Endometrial microvascular endothelial cells (primary cell): Measurements from ENCODE around the gene C14orf132. TPM values are rescaled to one million over a fixed set of nuclear protein-coding genes. Genes with fewer than 3 reads are reported as not detected.

Experiments used
- in situ Hi-C: cut with HindIII; loops from 2 replicates; pipeline ENCODE4 v1.10.0; 2017; ENCODE audit warnings: low sequenced_read_pairs, low pct_unique_long_range_greater_than_20kb; ENCODE audit errors: inconsistent ontology term
- total RNA-seq: library from RNA; depleted of rRNA; stranded (reverse); fragments of >200 nt; gene quantifications from one replicate; pipeline ENCODE4 v1.2.3, GENCODE V29; 2015; ENCODE audit errors: inconsistent ontology term

The C14orf132 gene
- total RNA-seq, 1 donor from 2014 or later: 1.9 TPM

DNA sequence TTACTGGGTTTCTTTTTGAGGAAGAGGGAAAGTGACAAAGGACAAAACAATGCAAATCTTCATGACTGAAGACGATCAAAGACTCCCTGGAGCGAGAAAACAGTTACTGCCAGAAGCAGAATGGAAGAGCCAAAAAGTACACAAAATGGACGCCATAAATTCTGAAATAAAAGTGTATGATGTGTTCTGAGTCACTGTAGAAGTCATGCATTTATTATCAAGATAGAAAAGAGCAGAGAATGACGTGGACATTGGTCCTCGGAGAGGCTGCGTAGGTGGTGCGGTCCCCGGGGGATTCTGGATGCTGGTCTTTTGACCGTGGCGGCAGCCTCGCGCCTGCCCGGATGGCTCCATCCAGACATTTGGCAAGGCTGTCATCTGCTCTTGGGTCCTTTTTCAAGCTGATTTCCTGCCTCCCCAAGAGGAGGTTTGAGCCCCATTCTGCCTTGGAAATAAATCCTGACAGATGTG is 52.8 kb downstream of the C14orf132 start:
- in situ Hi-C loops: no loop called here

DNA sequence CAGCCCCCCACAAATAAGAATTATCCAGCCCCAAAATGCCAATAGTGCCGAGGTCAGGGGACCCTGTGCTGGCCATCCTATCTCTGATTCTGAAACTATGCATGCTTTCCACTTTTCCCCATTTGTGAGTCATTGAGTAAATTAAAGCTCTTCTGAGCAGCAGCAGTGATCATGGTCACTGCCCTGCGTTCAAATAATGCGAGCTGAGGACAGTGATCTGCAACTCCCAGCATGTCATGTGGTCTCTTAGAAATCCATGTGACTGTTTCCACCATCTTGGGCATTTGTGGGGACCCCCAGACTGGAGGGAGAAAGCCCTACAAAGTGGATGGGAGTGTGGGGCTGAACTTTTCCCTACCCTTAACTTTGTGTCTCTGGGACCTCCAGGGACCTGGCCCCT is 53.8 kb downstream of the C14orf132 start:
- in situ Hi-C loops: no loop called here

DNA sequence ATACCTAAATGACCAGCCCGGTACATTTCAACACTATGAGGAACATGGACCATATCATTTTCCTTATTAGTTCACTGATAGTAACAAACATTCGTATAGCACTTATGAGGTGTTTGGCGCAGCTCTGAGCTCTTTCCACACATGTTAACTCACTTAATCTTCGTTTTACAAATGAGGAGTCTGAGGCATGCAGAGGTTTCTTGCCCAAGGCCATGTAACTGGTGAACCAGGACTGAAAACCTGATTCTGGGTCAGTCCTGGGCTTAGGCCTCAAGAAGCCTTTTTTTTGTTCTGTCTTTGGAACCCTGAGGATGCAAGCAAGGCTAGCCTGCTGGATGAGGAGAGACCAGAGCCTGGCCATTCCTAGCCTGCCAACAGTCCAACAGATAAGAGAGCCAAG is 55.0 kb downstream of the C14orf132 start:
- in situ Hi-C loops: no loop called here

DNA sequence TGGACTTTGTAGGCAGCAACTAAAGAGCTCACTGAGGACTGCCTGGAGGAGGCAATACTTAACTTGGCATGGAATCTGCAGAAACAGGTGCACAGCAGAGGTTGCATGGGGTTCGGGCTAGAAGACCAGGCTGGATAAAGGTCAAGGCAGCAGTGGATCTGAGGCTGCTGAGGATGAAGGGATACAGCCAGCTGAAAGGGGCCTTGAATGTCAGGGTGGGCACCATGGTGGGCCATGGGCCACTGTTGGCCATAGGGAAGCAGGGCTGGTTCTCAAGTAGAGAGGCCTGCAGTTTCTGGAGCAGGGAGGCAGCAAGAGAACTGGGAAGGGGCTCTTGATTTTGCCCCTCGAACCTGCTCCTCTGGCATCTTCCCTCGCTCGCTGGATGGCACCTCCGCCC is 55.5 kb downstream of the C14orf132 start:
- in situ Hi-C loops: no loop called here

DNA sequence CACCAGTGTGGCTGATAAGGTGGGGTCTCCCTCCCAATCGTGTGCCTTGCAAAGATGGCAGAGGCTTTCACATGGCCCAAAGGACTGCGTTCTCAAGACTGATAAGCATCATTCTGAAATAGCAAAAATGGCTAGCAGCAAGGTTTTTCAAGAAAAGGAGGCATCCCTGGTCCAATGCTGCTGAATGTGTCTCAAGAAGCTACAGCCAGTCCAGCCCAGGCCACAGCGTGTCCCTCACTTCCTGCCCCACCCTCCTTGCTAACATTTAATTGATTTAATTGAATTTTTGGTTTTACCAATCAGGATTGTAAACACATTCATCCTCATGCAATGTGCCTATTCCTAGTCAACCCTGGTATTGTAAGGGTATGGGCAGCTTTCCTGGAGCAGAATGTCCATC is 55.9 kb downstream of the C14orf132 start:
- in situ Hi-C loops: no loop called here

DNA sequence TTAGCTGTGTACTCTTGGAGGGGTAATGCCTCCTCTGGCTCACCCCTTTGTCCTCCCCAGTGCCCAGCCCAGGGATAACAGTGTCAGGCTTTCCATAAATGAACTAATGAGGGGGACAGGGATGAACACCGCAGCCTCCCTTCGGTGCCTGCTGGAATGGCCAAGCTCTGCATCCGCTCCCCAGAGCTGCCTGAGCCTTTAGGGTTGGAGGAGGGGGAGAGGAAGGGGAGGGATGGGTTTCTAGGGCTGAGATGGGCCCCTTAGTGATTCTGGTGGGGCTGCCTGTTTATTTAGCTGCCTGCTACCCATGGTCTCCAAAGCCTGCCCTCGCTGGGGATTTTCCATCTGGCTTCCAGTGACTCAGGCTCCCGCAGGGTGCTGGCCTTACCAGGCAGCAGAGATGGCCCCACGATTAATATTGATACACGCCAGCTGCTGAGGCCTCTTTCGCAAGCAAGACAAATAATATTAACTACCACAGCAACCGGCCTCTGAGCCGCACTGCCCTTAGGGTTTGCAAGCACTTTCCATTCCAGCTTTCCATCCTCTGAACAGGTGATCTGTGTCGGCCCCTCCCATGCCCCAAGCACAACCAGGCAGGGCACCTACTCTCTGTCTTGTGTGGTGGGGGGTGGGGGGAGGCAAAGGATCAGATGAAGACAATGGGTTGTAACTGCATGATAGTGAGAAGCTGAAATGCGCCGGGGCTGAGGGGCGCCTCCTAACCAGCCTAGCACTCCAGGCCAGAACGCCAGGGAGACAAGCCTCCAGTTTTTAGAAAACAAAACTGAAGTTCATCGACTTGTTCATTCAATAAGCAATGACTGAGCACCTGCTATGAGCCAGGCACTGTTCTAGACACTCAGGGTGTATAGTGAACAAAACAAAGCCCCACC is 56.7 kb downstream of the C14orf132 start:
- in situ Hi-C loops: no loop called here

DNA sequence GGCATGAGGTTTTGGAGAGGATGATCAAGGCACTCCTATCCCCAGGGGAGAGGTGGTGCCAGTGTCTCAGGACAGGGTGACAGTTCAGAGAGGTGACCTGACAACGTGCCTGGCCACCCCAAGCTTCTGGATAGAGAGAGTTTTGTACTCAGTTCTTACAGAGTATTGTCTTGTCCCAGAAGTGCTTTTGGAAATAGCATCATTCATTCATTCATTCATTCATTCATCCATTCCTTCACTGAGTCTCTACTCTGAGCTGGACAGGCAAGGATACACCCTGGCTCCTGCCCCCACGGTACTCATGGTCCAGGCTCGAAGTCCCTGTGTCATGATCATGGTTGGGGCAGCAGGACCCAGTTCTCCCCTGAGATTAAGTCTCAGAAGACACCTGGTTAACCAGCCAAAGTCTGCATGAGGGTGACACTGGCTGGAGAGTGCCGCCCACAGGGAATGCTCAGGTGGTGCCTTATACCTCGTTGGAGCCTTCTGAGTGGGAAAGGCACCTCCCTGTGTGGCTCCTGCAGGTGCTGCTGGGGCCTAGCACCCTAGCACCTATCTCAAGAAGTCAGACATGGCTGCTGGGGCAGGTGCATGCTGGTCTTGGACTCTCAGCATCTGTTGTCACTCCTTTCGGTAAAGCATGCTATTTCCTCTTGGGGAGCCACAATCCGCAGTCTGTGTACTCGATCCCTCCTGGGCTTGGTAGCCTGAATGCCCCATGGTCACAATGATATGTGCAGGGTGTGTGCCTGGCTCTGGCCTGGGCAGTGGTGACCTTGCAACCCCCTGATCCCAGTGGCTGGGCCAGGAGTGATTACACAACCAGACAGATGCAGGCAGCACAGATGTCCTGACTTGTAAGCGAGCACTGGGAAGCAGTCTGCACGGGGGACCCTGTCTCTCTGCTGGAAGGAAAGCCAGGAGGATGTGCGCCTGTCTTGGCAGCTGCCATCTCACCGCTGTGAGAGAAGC is 57.8 kb downstream of the C14orf132 start:
- in situ Hi-C loops: no loop called here

DNA sequence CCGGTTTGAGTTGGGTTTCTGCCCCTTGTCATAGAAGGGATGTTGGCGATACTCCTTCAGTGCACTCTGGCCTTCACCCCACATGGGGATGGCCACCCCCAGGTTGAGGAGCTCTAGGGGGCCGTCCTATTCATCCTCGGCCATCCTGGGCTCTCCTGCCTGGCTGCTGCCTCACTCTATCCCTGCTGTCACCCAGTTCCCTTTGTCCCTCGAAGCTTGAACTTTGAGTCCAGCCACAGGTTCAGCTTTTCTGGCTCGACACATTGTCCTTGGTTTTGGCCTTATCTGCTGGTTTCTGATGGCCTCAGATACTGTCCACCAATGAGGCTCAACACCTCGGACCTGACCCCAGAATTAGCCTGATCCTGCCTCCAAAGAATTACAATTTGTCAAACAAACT is 58.6 kb downstream of the C14orf132 start:
- in situ Hi-C loops: no loop called here

DNA sequence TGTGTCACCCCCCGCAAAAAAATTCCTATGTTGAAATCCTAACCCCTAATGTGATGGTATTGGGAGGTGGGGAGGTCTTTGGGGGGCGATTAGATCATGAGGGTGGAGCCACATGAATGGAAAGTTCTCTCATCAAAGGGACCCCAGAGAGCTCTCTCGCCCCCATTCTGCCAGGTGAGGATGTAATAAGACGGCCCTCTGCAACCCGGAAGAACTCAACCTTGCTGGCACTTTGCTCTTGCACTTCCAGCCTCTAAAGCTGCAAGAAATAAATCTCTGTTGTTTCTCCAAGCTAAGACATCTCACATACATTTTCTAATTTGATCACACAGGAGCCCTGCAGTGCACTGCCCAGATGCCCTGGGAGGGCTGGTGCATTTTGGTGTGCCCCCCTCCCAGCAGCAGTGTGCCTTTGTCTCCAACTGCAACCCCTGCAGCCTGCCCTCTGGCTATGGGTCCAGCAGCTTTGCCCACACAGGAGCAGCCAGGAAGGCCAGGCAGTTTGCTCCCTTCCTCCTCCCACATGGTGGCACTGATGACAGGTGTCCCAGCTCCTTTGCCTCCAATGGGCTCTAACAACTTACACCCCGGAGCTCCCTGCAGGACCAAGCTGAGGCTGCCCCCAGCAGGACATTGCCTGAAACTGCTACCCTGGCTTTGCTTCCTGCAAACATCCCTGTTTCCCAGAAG is 59.3 kb downstream of the C14orf132 start:
- in situ Hi-C loops: no loop called here

DNA sequence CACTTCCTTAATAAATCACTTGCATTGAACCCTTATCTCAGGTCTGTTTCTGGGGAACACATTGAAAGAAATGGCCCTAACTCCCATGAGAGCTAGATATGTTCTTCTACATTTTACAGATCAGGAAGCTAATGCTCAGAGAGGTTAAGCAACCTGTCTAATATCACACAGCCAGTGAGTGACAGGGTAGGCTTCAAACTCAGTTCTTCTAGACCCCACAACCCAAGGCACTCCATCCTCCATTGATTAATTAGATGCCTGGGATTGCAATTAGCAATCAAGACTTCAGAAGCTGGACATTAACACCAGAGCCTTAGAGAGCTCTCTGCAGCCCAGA is 59.8 kb downstream of the C14orf132 start:
- in situ Hi-C loops: no loop called here

DNA sequence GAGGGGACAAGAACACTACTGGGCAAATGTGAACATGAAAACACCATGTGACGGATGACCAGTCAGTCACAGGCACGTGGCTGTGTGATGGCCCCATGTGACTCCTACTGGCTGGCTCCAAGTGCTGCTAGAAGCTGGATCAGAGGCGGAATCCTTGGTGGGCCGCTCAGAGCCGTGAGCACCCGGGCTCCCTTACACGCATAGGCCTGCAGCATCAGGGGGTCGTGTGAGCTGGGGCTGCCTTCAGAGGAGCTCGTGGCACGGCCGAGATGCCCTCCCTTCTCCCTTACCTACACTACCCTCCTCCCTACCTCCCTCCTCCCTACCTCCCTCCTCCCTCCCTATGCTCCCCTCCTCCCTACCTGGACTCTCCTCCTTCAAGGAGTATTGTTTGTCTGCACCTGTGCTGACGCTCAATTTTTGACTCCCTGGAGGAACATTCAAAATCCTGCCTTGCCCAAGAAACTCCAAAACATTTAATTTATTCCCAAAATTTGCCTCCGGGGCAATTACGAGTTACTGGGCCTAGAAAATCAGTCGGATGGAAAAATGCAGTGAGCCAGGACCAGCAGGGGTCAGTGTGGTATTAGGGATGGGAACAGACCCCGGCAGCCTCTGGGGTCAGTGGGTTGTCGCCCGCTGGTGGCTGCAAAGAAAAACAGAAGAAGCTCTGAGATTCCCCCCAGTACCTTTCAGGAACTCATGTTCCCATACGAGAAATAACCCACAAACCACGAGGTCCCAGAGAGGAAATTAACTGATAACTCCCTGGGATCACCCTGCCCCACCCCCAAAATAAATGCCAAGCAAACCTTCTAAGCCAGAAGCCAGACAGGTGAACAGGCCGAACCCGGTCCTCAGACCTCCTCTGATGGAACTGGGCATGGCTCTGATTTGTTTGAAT is 61.3 kb downstream of the C14orf132 start:
- in situ Hi-C loops: no loop called here

DNA sequence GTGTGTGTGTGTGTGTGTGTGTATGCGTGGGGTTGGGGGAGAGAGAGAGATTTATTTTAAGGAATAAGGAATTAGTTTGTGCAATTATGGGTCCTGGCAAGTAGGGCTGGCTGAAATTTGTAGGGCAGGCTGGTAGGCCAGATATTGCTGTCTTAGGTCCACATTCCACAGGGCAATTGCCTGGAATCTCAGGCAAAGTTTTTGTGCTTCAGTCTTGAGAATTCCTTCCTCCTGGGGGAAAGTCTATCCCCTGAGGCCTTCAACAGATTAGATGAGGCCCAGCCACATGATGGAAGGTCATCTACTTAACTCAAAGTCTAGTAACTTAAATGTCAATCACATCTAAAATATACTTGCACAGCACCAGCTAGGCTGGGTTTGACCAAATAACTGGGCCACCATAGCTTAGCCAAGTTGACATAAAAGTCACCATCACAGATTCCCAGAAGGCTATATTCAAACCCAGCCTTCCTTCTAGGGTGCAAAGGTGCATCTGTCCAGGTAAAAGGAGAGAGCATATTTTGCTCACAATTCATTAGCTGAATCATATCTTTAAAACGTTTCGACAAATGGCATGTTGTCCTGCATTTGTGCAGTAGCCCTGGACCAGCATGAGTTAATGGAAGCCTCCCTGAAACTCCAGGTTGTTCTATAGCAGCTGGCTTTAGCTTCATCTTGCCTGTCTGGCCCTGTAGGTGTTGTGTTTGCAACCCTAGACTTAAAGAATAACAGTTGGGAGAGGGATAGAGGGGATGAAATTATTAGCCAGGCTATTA is 63.1 kb downstream of the C14orf132 start:
- in situ Hi-C loops: no loop called here

DNA sequence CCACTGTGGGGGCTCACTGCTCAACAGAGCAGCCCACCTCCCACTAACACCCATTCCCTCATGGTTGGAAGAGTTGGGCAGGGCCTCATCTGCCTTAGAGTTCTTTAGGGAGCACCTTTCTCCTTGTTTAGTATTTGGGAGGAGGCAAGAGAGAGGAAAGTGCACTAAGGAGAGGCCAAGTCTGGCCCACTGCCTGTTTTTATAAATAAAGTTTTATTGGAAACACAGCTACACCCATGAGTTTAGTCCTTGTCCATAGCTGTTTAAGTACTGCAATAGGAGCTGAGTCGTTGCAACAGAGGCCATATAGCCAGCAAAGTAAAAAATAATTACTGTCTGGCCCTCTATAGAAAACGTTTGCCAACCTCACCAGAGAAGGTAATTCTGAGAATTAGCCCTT is 63.9 kb downstream of the C14orf132 start:
- in situ Hi-C loops: no loop called here

DNA sequence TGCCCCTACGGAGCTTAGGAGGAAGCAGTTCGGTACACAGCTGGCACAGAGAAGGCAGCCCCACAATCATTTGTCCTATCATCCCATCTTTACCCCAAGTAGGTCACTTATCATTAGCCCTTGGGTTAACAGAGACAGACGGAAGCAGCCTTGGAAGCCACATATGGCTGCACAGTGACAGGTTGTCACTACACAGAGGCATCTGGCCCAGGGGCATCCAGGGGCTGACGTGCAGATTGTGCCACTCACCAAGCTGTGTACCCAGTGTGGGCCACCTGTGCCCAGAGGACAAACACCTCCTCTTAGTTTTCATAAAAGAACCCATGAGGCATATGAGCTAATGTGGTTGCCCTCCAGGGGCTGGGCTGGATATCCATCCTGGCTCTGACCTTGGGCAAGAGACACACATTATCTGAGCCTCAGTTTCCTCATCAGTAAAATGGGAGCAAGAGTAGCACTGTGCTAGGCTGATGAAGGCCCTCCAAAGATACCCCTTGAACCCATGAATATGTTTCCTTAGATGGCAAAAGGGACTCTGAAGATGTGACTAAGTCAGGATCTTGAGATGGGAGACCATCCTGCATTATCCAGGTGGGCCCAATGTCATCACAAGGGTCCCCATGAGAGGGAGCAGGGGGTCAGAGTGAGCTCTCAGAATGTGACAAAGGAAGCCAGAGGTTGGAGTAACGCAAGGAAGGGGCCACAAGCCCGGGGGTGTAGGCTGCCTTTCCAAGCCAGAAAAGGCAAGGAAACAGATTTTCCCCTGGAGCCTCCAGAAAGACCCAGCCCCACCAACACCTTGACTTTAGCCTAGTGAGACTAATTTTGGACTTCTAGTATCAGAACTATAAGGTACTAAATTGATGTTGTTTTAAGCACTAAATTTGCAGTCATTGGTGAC is 64.6 kb downstream of the C14orf132 start:
- in situ Hi-C loops: no loop called here

DNA sequence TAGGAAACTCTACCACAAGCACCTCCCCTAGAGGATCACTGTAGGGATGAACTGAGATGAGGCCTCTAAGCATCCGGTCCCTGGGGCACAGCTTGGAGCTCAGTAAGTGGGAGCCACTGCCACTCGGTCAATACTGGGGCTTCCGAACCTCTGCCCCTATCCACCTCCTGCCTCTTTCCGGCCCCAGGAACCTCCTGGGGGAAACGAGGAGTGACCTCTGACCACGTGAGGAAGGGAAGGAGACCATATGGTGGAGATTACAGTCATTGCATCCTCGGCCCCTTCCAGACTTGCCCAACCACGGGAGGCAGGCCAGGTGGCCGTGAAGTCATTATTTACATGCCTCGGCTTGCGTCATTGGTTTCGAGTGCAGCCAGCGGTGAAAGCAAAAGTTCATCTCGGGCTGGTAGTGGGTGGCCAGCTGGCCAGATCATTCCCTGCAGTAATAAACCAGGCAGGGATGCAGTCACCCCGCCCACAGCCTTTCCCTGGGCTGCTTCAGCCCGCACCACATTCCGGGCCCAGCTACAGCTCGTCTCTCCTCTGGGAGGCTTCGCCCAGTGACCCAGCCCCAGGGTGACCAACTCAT is 65.4 kb downstream of the C14orf132 start:
- in situ Hi-C loops: no loop called here
